Ramos (cell line): ENCODE measurements around the gene GEMIN5.
"Not testable (repeated sequence)": the region's sequence is repeated elsewhere in the genome, so short reads cannot be mapped to it uniquely, and the experiment has no call there.

Experiments
- in situ Hi-C: fragments of 300-500 bp; cut with MboI; formaldehyde crosslinking; loops from one replicate; pipeline ENCODE4 v1.14.3; 2022; ENCODE audit warnings: low sequenced_read_pairs; ENCODE audit not compliant: unreplicated experiment

The GEMIN5 gene

DNA sequence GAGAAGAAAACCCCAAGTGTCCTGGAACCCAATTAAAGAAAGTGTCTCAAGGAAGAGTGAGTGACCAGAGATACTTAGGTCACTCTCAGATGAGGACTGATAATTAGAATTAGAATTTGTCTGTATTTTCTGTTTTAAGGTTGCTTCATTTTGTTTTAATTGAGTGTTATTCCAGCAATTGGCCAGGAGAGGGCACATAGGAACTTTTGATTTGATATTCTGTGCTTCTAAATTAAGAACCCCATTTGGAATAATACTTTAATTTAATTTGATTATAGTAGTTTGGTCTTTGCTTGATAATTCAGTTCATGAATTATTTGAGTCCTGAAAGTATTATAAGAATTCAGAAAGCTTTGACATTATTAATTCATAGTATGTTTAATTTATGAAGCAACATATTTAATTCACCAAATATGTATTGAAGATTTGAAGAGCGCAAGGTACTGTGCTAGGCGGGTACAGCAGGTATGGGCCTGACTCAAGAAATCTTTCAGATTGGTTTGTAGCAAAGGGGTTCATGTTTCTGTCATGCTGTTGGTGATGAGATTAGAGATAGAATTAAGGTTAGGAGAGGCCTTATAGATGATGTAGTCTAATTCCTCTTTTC, 7.8 kb upstream of the GEMIN5 start:
- in situ Hi-C loops = no loop called here

DNA sequence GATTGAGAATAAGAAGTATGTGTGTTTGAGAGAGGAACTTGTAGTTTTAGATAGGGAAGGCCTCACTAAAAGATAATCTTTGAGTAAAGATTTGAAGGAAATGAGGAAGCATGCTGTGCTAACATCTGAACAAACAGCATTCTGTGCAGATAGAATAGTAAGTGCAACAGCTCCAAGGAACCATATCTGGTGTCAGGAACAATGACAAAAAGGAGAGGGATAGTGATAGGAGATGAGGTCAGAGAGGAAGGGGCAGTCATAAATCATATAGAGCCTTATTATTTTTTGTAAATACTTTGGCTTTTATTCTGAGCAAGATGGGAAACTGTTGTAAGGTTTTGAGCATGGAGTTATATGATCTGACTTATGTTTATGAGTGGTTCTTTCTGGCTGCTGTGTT, 6.7 kb upstream of the GEMIN5 start:
- in situ Hi-C loops = no loop called here

DNA sequence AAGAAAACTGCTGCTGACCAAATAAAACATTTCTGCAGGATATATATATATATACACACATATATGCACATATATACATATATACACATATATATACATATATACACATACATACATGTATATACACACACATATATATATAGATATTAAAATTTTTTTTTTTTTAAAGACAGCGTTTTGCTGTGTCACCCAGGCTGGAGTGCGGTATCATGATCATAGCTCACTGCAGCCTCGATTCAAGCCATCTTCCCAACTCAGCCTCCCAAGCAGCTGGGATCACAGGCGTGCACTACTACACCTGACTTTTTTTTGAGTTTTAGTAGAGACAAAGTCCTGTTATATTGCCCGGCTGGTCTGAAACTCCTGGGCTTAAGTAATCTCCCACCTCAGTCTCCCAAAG, 5.5 kb upstream of the GEMIN5 start:
- in situ Hi-C loops = no loop called here

DNA sequence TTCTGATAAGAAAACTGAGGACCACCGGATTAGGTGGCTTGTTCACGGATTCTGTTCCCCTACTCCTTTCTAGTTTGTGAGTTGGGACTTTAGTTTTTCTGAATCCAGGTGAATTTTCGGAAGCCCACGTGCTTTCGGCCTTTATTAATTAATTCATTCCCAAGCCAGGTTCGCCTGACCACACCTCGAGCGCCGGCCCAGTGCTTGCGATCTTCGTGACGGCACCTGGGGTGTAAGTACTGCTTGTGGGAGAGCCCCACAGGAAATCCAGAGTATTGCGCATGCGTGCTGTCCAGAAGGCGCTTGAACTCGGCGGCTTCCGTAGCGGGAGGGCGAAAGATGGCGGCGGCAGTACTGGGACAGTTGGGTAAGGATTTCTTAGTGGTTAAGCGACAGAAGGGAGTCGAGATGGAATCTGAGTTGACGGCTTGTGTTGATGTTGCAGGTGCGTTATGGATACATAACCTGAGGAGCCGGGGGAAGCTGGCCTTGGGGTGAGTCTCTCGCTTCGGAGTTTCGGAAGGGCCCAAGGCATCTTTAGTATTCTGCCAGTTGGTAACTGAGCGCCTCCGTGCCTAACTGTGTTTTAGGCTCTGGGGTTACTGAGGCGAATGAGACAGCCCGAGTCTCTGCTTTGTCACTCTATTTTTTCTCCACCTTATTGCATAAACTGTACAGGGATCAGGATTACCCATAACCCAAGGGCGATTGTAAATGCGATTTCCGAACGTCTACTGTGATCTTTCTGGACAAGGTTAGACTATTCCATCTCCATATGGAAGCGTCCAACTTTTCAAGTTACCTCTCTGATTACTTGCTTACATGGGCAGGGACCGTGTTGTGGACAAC, 3.0 kb upstream of the GEMIN5 start, which contains the start of gene MRPL22:
MRPL22 (plus strand) TSS at position 302 of the 849 bp plus-strand sequence; CDS start at position 340, 38 bp downstream.
- in situ Hi-C loops = no loop called here

DNA sequence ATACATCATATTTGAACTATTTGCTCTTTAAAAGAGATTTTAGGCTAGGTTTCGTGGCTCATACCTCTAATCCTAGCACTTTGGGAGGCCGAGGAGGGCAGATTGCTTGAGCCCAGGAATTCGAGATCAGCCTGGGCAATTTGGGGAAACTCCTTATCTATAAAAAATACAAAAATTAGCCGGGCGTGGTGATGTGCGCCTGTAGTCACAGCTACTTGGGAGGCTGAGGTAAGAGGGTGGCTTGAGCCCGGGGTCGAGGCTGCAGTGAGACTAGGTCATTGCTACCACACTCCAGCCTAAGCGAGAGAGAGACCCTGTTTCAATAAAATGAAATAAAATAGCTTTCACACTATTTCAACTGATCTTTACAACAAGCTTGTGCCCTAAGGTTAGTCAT, 2.4 kb upstream of the GEMIN5 start:
- in situ Hi-C loops = no loop called here

DNA sequence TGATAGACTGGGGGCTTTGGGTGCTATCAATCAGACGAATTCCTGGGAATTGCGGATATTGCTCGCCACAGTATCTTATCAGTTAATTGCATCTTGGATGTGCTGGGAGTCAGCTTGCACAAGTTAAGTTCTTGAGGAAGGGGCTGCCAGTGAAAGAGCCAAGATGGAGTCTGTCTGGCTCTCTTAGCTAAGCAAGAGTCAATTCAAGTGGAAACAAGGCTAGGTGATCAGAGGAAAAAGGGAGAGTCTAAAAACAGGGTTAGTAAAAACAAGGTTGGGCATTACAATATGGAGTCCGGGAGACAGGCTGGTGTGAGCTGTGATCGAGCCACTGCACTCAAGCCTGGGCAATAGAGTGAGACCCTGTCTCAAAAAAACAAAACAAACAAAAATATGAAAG, 1.4 kb upstream of the GEMIN5 start:
- in situ Hi-C loops = not testable (repeated sequence)

DNA sequence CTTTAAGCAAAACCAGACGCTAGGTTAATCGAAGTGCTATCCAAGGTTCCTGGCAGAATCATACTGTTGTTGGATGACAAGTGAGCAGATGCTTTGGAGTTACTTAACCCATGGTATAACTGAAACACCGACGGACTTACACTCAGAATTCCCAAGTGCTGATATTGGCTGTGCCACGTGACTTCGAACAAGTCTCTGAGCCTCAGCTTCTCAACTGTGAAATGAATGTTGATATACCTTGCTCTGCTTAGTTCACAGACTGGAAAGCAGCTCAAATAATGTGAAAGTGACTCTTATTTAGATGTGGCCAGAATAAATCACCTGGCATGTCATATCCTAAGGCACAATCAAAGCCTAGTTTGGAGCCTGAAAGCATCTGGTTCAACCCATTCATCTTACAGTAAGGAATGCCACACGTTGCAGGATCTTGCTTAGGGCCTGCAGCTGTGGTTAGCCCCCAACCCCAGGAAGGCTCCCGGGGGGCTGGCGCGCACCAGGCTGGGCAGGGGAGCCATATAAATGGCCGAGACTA, 759 bp downstream of the GEMIN5 start:
- in situ Hi-C loops = no loop called here

DNA sequence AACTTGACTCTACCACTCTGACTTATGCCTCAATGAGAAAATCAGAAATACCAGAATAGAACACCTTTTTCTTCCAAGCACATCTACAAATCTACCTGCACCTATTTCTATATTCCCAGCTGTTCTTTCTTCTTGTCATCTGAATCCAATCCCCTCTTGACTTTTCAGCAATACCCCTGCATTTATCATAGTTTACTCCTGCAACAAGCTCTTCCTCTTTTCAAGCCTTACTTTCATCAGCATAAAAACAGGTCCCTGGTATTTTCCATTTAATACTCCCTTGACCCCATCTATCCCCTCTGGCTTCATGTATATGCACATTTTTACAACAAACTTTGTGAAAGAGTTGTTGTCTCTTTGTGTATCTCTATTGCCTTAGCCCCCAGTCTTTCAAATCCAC, 3.1 kb downstream of the GEMIN5 start:
- in situ Hi-C loops = no loop called here

DNA sequence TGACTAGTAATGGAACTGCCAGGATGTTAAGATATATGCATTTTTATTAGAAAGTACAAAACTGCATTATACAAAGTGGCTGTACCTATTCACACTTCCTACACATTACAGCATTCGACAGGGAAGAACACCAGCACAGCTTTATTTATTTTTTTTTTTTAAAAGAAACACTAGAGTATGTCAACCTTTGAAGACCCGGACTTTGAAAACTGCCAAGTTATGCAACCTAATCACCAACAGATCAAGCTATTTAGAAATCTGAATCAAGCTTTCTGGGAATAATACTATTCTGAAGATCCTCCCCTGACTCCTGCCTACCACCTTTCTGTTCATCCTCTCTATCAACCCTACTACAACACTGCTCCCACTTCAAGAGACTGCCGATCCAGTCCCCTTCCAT, 4.5 kb downstream of the GEMIN5 start:
- in situ Hi-C loops = no loop called here

DNA sequence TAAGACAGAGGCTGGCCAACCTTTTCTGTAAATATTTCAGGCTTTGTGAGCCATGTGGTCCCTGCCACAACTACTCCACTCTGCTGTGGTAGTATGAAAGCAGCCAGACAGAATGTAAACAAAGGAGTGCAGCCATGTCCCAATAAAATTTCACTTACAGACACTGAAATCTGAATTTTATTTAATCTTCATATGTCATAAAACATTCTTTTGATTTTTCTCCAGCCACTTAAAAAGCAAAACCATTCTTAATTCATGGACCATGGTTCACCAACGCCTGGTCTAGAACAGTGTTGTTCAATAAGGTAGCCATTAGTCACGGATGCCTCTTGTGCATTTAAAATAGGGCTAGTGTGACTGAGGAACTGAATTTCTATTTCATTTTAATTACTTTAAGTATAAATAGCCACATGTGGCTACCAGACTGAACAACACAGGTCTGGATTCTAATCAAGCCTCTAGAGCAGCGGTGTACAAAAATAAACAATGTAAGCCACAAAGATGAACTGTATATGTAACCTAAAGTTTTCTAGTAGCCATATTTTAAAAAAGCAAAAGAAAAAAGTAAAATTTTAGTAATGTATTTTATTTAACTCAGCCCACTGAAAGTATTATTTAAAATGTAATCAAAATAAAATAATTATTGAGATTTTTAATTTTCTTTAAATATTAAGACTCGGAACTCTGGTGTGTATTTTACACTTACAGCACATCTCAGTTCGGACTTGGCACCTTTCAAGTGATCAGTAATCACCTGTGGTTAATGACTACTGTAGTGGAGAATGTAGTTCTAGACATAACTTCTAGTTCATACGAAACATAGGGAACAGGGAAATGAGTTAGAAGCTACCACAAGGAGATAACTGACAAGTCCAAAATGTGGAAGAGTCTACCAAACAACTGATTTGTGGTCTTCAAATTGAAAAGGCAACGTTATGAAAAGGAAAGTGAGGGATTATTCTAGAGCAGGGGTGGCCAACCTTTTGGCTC, 14.3 kb downstream of the GEMIN5 start:
- in situ Hi-C loops = no loop called here

DNA sequence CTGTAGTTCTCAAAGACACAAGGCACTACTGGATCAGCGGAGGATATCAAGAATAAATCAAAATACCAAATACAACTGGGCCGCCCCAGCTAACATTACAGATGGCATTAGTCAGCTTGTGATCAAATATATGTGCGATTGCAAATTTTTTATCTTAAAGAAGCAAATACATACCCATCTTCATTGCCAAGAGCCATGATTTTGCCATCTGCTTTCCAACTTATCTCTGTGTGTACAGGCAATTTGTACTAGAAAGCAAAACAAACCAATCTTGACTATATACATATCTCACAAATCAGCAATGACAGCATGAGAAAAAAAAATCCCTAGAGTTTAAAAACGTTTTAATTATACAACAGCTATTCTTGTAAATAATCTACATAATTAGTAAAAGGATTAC, 20.3 kb downstream of the GEMIN5 start:
- in situ Hi-C loops = no loop called here

DNA sequence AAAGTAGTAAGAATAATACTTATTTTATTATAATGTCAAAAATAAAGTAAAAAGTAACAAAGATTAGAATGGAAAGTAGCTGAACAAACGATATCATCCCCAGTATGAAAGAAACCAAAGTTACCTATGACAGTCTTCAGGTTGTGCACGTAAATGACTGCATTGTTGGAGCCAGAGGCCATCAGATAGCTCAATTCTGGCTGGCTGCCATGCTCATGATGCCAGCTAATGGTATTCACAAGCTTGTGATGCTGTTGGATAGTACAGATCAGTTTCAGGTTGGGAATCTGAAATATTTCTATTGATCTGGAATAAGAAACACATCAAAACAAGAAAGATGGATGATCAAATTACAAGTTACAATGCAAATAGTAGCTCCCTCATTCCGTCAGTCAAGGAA, 21.1 kb downstream of the GEMIN5 start:
- in situ Hi-C loops = no loop called here

DNA sequence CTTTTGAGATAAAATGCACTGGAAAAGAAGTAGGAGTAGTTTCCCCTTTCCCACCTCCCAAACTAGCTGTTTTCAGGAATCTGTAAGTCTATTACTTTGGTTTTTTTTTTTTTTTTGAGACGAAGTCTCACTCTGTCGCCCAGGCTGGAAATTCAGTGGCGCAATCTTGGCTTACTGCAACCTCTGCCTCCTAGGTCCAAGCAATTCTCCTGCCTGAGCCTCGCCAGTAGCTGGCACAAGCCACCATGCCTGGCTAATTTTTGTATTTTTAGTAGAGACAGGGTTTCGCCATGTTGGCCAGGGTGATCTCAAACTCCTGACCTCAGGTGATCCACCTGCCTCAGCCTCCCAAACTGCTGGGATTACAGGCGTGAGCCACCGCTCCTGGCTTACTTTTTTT, 32.4 kb downstream of the GEMIN5 start:
- in situ Hi-C loops = not testable (repeated sequence)

DNA sequence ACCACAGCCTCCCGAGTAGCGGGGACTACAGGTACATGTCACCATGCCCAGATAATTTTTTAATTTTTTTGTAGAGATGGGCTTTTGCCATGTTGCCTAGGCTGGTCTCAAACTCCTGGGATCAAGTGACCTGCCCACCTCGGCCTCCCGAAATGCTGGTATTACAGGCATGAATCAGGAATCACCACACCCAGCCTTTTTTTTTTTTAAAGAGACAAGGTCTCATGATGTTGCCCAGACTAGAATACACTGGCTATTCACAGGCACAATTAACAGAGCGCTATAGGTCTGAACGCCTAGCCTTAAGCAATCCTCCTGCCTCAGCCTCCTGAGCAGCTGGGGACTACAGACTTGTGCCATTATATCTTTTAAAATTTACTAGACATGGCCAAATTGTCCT, 36.1 kb downstream of the GEMIN5 start:
- in situ Hi-C loops = no loop called here

DNA sequence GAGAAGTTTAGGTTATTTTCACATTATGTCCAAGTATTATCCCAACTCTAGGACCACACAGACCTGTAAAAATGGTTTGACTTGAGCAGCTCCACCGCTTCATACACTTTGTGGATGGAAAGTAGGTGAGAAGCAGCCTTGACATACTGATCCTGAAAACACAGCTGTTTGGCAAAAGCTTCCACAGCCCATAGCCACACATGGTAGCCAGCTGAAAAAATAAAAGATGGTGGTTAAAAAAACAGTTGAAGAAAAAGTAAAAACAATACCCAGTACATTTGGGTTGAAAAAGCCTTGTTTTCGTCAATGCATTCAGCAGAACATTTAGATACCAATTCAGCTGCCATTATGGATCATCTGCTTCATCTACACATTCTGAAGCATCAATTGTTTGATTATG, 36.7 kb downstream of the GEMIN5 start:
- in situ Hi-C loops = no loop called here

DNA sequence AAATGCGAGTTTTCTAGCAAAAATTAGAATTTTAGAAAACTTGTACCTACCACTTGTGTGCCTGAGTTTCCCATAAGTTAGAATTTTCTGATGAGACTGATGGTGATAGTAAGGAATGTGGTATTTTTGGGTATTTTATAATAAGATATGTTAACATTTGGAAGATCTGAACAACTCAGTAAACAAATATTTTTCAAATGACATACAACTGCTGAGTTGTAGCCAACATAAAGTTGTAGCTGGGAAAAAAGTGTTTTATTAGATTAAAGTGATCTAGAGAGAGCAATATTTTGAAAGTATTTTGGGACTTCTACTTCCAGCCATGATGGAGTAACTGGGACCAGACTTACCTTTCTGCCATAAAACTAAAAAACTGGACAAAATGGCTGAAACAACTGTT, 37.9 kb downstream of the GEMIN5 start:
- in situ Hi-C loops = no loop called here

DNA sequence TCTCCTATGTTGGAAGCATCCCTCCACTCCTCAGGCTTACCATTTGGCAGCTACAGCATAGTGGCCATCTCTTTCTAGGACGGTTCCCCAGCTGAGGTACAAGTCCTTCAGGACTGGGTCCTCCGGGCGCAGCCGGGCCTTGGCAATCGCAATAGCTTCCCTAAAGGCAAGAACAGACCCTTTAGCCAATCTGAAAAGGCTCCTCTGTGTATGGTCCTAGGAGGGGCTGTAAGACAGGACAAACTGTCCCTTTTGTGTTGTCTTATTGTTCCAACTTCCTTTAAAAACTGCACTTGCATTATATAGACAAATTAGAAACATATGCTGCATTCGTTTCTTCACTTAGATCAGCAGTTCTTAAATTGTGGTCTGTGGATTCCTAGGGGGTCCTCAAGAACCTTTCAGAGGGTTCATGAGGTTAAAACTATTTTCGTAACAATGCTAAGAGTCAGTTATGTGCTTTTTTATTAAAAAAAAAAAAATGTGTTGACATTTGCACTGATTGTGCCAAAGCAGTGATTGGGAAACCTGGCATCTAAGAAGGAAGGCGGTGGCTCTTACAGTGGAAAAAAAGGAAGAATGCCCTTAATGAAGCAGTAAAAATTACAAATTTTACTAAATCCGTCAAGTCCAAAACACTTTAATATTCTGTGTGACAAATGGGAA, 38.7 kb downstream of the GEMIN5 start:
- in situ Hi-C loops = no loop called here

DNA sequence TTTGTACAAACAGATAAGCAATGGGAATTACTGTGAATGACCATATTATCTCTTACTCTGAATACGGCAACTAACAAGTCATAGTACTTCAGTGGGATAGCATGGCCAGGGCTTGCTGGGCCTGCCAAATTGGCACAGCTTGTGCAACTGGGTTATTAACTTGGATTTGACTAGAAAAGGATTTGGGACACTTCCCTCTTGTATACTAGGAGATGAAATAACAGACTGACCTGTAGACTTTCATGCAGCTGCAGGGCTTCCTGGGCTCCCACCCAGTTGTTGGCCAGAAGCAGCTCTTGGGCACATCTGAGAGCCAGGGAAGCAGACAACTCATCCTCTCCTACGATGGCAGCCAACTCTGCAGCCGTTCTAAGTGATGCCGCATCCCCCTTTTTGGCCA, 39.8 kb downstream of the GEMIN5 start:
- in situ Hi-C loops = no loop called here

DNA sequence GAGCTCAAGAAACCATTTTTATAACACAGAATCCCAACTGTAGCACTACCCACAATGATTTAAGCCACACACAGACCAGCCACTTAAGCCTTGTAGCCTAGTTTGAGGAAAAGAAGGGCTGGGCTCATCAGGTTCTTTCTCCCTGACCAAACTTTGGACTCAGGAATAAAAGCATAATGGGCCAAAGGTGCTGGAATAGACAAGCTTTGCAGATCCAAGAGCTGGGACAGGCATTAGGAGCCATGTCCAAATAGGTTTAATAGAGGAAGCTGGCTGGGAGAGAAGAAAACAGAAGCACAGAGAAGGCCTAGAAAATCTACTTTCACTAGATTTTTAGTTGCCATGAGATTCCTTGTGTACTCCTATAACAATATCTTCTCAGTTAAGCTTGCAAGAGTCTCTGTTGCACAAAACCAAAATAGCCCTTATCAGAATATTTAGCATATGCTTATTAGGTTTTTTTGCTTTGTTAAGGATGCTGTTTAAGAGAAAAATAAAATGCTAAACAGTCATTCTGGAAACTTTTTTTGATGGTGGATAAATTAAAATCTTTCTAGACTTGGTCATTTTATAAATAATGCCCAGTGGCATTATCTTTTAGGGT, 41.3 kb downstream of the GEMIN5 start:
- in situ Hi-C loops = no loop called here
